Activated CD8-positive, alpha-beta memory T cell treated with anti-CD3 and anti-CD28 coated beads for 1 hour (primary cell): ENCODE measurements around the gene CHCHD10.
A peak's percentile ranks its signal among the peaks of the same experiment; 100 is the strongest.

ENCODE experiments used
- DNase-seq, 2 donors: peaks; one replicate each; pipeline ENCODE4 v3.0.0-alpha.2; 2020; ENCODE audit warnings: low read depth in 1 of 2; ENCODE audit errors: extremely low read depth in 1 of 2

Gene CHCHD10

DNA sequence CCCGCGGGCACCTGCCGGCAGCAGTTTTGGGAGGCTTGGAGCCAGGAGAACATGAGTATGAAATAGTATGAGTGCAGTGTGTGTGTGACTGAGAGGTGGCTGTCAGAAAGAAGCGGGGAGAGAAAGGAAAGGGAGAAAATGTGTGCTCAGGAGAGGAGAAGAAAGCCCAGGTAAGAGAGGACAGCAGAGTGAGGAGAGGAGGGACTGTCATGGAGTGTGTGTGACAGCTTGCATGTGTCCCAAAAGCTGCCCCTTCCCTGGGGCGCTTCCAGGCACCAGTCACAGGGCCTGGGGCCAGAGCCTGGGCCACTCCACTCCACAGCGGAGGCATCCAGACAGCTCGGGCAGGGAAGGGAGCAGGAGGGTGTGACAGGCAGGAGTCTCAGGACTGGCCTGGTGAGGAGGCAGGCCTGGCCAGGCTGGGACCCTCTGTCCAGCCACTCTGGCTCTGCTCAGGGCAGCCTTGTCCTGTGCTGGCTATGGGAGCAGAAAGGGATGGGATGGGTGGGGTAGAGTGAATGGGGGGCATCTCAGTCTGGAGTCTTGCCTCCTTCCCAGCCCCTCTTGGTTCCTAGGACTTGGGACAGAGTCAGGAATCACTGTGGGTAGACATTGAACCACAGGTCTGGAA lies 5.8 kb upstream of the CHCHD10 start:
- DNase-seq, result no peak

DNA sequence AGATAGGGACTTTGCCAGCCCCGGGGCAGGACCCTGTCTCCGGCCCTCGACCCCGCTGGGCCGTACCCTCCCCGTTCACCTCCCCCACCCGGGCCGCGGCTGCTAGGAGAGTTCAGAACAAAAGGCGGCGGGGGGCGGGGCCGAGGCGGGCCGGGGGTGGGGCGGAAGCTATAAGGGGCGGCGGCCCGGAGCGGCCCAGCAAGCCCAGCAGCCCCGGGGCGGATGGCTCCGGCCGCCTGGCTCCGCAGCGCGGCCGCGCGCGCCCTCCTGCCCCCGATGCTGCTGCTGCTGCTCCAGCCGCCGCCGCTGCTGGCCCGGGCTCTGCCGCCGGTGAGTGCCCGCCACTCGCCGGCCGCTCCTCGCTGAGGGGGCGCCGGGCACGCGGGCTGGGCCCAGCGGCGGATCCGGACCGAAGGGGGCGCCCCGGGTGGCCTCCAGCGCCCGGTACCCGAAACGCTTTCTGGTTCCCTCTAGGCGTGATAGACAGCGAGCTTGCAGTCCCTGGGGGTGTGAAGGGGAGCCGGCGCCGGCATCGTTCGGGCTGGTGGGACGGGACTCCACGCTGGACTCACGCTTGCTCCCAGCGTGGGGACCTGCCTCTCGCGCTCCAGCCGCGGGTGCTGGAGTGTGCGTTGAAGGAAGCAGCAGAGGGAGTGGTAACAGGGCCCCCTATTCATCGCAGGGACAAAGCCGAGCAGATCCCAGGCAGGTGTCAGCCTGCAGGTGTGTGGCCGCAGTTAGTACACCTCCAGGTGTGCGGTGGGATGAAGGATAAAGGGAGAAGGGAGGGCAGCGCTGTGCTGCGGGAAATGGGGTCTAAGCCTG lies 5.1 kb upstream of the CHCHD10 start, which contains the start of gene MMP11:
TSS of gene MMP11 (plus strand) at position 201 of the 825 bp plus-strand sequence. CDS start at position 223, 22 bp downstream.
- DNase-seq, result peak in 1 of 2 donors; percentile 49

DNA sequence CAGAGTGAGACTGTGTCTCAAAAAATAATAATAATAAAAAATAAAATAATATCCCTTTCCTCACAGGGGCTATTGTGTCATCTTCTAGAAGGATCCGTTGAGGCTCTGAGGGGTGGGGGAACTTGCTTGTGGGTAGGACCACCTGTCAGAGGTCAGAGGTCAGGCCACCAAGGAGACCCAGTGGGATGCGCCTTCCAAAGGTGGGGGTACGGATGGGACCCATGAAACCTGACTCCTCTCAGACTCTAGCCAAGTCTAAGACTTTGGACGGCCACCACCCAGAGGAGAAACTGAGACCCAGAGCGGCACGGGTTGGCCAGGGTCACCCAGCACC lies 4.5 kb upstream of the CHCHD10 start:
- no peak for DNase-seq

DNA sequence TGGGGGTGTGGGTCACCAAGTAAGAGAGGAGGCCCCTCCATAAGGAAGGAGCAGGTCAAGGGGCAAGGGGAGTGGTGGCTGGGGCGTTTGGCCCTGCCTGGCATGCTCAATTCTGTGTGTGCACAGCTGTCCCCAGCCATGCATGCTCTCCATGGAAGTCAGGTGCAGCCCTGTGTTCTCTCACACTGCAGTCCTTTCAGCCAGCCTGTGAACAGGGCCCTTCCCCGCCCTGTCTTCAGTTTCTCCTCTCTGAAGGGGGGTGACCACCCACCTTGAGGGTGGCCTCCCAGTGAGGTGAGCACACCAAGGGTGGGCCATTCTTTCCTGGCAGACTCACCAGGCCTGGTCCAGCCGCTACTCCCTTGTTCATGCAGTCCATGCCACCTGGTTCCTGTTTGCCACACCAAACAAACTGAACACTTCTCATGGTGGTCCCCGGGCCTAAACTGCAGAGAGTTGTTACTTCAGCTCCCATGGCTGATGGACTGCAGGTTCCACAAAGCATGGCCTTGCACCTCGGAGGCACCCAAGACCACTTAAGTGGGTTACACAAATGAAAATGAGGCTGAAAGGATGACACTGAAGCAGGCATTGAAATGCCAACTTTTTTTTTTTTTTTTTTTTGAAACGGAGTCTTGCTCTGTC lies 1.7 kb upstream of the CHCHD10 start:
- no peak for DNase-seq

DNA sequence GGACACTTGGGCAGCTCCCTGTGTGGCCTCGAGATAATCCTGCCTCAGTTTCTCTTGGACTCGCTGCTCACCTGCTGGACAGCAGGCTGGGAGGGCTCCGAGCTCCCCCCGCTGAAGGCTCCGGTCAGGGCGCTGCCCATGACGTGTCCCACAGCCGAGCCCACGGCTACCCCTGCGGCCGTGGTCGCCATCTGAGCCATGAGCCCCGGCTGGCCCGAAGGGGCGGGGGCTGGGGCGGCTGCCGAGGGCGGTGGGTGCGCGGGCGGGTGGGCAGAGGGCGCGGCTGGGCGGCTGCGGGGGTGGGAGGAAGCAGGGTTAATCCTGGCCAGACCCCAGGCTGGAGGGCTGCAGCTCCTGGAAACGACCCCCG lies 484 bp downstream of the CHCHD10 start:
- DNase-seq, result no peak

DNA sequence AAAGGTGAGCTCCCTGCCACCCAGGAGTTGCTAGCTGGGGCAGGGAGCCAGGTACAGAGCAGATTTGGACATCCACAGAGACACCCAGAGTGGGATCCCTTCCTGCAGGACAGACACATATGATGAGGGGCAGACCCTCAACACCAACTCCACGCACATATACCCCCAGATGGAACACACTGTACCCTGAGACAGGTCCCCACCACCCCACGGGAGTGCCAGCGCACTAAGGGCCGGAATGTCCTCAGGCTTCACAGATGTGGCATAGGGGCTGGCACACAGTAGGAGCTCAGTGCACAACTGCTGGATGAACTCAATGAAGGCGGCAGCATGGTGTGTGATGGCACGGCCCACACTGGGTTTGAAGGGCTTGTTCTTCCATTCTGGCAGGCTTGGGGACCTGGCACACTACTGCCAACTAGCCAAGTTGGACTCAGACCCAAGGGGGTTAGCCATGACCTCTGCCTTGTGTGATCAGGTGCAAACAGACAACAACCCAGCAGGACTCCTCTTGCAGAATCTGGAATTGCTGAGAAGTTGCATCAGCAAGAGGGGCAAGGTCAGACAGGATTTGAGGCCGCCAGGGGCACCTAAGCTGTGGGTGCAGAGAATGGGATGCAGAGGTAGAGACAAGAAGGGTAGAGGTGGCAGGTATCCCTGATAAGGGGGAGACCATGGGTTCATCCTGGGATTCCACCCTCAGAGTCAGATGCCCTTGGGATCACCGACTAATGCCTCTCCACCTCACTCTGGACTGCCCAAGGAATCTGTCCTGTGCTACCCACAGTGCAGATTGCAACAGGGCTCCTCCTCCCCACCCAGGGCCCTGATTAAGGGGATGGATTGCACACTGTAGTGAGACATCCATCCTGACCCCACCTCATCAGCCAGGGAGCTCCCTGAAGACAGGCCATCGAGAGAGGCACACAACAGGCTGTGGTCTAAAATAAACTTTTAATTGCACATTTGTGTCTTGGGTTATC lies 2.6 kb downstream of the CHCHD10 start:
- no peak for DNase-seq

DNA sequence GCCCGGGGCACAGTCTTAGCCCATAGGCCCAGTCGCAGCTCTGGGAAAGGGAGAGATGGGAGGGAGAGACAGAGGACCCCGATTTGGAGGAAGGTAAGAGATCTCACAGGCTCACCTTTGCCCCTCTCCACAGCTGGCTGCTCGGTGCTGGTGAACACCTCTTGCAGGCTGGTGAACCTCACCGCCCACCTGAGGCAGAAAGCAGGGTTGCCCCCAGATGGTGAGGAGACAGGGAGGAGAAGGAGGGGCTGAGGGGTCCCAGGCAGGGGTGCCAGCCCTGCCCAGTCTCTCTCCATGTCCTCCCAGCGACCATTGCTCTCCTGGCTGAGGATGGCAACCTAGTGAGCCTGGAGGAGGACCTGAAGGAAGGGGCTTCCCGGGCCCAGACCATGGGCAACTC lies 3.8 kb downstream of the CHCHD10 start:
- DNase-seq, result no peak

DNA sequence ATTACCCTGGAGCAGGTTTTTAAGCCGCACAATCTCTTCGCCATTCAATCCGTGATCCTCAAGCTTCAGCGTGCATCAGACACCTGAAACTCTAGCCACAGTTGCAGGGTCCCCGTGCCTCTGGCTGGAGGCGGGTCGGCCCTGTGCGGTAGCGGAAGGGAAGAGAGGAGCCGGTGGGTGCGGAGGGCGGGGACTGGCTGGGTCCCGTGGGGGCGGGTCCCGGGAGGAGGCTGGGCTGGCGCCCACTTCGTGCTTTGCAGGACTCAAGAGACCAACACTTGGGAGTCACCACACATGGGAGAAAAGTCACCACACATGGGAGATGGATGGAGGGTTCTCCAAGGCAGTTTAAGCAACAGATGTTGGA lies 4.2 kb downstream of the CHCHD10 start:
- DNase-seq, result peak in 1 of 2 donors; percentile 36

DNA sequence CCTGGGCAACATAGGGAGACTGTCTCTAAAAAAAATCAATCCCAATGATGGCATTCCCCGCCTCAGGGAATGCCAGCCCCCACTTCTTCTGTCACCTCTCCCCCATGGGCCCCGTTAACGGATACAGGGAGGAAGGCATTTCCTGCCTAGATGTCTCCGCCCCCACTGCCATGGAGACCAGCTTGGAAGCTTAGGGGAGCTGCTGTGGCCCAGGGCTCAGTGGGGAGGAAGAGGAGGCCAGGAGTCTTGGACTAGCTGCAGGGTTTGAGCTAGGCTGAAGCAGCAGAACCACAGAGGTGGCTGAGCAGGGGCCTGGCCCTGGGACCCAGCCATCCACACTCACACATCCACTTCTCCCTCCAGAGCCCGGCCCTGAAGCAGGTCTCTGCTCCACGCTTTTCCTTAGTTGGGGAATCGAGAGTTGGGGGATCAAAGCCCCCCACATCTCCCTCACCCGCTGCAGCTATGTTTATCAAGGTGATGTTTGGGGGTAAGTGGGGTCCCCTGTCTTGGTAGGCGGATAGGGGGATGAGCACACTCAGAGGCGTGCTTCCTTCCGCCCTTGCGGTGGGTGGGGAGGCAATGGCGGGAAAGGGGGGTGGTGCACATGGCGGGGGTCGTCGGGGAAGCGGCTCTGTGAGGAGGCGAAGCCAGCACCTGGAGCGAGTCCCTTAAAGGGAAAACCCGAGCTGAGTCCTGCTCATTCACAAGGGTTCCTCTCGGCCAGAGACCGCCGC lies 4.8 kb downstream of the CHCHD10 start, which contains the start of gene C22orf15:
TSS of gene C22orf15 (plus strand) at position 149 of the 737 bp plus-strand sequence. CDS start at position 466, 317 bp downstream.
- no peak for DNase-seq

DNA sequence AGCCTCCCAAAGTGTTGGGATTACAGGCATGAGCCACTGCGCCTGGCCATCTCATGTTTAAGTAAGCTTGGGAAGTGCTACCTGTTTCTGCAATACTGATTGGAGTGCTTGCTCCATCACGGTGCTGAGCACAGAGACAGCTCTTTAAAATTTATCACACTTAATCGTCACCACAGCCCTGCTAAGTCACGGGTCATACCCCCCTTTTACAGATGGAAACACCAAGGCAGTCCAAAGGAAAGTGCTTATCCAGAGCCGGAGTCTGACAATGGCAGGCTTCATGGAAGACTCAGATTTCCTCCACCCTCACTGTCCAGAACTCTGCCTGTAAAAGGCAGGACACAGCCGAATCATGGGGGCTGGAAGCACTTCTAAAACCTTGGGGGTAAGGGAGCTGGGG lies 7.7 kb downstream of the CHCHD10 start:
- DNase-seq, result no peak

DNA sequence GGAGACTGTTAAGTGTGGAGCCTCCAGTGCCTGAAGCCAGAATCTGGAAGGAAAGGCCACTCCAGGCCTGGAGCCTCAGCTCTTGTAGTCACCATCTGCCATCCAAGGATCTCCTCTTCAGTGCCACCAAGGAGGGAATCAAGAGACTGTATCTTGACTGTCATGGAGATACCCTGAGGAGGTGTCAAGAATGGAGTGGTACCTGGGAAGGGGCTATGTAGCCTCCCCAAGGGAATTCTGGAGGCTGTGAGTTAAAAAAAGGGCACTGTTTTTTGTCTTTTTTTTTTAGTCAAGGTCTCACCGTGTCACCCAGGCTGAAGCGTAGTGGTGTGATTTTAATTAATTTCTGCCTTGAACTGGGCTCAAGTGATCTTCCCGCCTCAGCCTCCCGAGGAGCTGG lies 8.2 kb downstream of the CHCHD10 start:
- no peak for DNase-seq

DNA sequence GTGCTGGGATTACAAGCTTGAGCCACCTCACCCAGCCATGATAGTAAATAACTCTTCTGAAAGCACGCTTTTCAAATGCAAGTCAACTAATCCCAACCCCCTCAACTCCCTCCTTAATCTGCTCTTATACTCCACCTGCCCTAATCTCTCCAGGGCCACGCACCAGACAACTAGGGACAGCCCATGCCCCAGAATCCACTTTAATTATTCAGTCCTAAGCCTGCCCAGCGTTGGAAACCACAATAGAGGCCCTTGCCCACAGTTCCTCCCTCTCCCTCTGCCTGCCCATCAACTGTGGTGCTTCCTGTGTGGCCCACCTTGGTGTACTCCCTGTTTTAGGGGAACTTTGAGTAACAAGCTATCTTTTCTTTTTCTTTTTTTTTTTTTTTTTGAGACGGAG lies 10.9 kb downstream of the CHCHD10 start:
- DNase-seq, result no peak

DNA sequence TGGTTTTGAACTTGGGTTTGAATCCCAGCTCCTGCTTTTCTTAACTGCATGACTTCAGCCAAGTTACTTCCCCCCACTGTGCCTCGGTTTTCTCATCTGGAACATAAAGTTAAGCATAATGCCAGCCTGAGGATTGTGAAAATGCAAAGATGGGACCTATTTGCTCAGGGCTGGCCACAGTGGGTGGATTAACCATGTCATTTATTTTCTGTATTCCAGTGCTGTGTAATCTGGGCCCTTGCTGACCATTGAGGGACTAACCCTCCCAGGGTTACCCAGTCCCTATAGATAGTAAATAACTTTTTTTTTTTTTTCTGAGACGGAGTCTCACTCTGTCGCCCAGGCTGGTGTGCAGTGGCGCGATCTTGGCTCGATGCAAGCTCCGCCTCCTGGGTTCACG lies 12.1 kb downstream of the CHCHD10 start:
- no peak for DNase-seq

DNA sequence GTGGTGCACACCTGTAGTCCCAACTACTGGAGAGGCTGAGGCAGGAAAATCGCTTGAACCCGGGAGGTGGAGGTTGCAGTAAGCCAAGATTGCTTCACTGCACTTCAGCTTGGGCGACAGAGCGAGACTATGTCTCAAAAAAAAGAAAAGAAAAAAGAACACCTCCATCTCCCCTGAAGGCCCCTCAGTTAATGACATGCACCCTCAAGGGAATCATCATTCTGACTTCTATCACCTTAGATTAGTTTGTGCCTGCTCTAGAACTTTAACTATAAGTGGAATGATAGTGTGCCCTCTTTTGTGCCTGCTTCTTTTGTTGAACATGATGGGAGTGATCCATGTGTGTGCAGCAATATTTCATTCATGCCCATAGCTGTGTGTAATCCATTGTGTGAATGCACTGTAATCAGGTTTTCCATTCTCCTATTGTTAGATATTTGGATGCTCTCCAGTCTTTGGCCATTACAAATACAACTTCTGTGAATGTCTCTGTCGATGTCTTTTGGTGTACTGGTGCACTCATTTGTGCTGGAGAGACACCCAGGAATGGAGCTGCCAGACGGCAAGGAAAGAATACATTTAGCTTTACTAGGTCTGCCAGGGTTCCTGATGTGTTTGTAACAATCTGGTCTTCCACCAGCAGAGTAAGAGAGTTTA lies 12.7 kb downstream of the CHCHD10 start:
- no peak for DNase-seq

DNA sequence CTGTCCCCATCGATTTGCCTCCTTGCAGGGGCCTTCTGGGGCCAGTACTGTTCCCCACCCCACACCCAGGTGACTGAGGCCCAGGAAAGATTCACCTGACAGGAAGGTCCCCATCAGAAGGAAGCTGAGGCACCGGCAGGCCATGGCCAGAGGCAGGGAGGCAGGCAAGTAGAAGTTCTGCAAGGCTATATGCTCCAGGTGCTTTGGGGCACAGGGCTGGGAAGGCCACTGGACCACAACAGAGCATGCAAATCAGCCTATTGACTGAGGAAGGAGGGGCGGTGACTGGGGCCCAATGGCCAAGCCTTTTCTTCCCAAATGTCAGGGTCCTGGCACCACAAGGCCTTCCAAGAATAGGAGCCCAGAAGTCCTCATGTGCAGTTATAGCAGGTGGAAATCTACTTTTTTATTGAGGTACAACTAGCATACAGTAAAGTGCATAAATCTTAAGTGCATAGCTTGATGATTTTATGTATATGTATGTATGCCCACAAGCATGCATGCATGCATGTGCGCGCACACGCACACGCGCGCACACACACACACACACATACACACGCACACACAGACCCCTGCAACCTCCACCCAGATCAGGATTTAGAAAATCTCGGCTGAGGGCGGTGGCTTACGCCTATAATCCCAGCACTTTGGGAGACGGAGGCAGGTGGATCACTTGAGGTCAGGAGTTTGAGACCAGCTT lies 13.4 kb downstream of the CHCHD10 start, which contains the start of gene VPREB3:
TSS of gene VPREB3 (minus strand) at position 206 of the 700 bp plus-strand sequence. CDS start at position 144, 62 bp downstream.
- no peak for DNase-seq

DNA sequence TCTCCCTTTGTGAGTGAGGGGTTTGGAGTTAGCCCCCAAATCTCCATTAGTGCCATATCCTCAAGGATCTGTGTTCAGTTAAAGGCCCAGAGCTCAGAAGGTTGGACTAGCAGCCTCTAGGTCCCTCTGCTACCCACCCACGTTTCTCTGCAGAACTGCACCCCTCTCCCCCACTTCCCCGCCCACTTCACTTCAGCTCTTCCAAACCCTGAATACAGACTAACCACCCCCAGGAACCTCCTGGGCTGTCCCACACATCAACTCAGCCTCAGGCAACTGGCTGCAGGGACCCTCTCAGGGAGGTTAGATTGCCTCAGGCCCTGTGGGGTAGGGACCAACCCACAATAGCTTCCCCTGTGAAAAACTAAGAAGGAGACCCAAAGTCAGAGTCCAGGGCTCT lies 14.4 kb downstream of the CHCHD10 start:
- no peak for DNase-seq

DNA sequence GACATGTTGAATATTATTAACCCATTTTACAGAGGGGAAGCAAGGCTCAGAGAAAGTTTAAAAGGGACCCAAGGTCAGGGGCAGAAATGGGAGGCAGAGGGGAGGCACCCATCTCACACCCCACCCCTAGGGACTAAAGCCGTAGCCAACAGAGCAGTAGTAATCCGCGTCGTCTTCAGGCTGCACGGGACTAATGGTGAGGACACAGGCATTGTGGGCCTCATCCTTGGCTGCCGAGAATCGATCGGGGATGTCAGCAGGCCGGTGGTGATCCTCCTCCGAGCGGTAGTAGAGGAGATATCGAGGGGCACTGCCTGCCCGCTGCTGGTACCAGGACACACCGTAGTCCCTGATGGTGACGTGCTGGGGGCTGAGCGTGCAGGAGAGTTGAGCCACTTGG lies 15.0 kb downstream of the CHCHD10 start:
- no peak for DNase-seq

DNA sequence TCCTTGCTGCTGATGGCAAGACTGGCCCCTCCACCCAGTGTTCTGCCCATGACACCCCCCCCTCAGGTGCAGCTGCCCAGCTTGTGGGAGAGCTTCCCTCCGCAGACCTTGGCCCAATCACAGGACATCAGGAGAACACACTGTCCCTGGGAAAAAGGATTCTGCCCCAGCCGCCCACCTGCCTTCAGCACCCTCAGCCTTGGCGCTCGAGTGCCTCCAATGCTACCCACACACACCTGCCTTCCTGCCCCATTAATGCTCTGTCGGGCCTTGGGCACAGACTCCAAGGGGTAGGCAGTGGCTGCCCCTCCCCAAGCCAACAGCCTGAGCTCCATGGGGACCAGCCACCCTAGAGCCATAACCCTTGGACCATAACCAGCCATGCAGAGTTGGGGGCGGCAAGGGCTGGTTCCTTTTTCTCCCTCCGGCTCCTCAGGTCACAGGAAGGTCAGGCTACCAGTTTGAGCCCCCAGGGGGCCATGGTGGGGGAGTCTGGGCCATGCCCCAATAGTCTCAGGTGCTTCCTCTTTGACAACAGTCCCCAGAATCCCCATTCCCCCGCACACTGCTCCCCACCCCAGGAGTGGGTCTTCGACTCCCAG lies 15.6 kb downstream of the CHCHD10 start:
- DNase-seq, result no peak
